DND-41 (cell line): ENCODE results near the gene CCND1.

Experiments used
- CTCF ChIP-seq: IDR thresholded peaks from 2 replicates; pipeline ENCODE4 v1.5.1; 2012; ENCODE audit warnings: borderline replicate concordance, low read length, moderate library complexity, mild to moderate bottlenecking; ENCODE audit not compliant: poor library complexity, severe bottlenecking; ENCODE audit errors: extremely low read depth
- EZH2 ChIP-seq: IDR thresholded peaks from 3 replicates; pipeline ENCODE4 v1.6.1; 2012; ENCODE audit warnings: borderline replicate concordance, low read depth, mild to moderate bottlenecking, moderate library complexity, low read length, inconsistent platforms; ENCODE audit not compliant: severe bottlenecking

GRCh38 chr11:69662806-69663205 lies 21.9 kb downstream of the CCND1 start:
- no peak for TF ChIP-seq CTCF
- TF ChIP-seq EZH2: no peak
